Measurements from ENCODE around the gene ATF6B.
A peak's percentile ranks its signal among the peaks of the same experiment; 100 is the strongest.
"Not testable (repeated sequence)": the region's sequence is repeated elsewhere in the genome, so short reads cannot be mapped to it uniquely, and the experiment has no call there.

The ATF6B gene

GRCh38 chr6:32108094-32108627 is 19.9 kb downstream of the ATF6B start:
- DNase-seq (ENCODE audit: low spot score) = no peak

DNA sequence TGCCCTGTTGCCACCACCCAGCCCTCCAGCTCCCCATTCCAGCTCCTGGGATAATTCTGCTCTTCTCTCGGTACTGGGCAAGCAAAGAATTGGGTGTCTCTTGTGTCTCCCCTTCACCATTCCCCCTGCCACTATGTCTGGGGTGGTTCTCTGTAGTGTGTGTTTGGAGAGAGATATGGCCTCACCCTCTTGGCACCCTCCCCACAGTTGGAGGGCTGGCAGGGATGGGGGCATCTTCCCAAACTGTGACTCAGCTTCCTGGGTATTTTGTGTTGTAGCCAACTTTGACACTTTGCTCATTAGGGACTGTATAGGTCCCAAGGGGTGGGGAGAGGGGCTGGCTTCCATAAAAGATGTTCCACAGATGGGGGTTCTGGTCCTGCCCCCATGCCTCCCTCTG is 20.6 kb downstream of the ATF6B start:
- DNase-seq (ENCODE audit: low spot score) = no peak

DNA sequence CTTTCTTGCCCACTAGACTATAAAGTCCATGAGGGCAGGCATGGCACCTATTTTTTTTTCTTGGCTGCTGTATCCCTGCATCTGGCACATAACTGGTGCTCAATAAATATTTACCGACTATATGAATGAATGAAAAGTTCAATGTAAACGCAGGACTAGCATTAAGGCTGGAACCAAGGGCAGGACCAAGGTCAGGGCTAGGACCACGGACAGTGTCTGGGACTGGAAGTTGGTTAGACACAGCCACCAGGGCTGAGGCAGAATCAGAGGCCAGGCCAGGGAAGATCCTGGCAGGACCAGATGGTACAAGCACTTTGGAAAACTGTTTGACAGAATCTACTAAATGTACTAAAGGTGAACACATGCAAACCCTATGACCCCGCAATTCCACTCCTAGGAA is 22.6 kb downstream of the ATF6B start:
- no peak for DNase-seq (ENCODE audit: low spot score)

GRCh38 chr6:32102255-32102654 is 25.8 kb downstream of the ATF6B start:
- DNase-seq (ENCODE audit: low spot score) = no peak

GRCh38 chr6:32100251-32100650 is 27.8 kb downstream of the ATF6B start:
- not testable (repeated sequence) for DNase-seq (ENCODE audit: low spot score)

DNA sequence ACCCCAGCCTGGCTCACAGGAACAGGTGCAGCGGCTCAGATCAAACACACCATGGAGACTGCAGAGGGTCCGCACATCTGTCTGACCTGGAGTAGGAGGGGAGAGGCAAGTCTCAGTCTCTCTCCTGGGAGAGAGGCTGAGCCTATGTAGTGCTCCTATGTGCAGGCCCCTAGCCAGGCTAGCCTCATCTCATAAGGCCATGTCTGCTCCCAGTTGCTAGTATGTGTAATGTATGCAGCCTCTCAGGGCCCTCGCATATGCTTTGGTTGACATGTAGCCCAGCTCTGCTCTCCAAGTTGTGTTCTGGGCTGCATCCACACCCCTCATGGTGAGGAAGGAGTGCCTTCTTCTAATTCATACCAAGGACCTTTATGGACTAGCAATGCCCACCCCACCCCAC is 30.7 kb downstream of the ATF6B start:
- DNase-seq (ENCODE audit: low spot score) = no peak

DNA sequence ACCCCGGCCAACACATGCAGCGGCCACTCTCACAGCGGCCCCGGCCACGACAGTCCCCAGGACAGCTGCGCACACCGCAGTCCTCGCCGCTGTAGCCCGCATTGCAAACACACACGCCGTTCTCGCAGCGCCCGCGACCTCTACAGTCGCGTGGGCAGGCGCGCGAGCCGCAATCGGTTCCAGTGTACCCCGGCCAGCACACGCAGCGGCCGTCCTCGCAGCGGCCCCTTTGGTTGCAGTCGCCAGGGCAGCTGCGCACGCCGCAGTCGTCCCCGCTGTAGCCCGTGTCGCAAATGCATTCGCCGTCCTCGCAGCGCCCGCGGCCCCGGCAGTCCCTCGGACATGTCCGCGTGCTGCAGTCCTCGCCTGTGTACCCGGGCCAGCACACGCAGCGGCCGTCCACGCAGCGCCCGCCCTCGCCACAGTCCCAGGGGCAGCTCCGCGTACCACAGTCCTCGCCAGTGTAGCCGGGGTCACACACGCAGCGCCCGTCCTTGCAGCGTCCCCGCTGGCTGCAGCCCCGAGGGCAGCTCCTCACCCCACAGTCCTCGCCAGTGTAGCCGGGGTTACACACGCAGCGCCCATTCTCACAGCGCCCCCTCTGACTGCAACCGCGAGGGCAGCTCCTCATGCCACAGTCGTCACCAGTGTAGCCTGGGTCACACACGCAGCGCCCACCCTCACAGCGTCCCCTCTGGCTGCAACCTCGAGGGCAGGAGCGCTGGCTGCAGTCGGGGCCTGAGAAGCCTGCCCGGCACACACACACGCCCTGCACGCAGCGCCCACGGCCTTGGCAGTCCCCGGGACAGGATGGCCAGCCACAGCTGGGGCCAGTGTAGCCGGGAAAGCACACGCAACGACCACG is 31.4 kb downstream of the ATF6B start:
- DNase-seq (ENCODE audit: low spot score) = no peak

- DNase-seq (ENCODE audit: low spot score) = no peak
Measured at GRCh38 chr6:32096087-32096393, 32.0 kb downstream of the ATF6B start.

- DNase-seq (ENCODE audit: low spot score) = no peak
Measured at GRCh38 chr6:32095338-32096086, 32.5 kb downstream of the ATF6B start.

DNA sequence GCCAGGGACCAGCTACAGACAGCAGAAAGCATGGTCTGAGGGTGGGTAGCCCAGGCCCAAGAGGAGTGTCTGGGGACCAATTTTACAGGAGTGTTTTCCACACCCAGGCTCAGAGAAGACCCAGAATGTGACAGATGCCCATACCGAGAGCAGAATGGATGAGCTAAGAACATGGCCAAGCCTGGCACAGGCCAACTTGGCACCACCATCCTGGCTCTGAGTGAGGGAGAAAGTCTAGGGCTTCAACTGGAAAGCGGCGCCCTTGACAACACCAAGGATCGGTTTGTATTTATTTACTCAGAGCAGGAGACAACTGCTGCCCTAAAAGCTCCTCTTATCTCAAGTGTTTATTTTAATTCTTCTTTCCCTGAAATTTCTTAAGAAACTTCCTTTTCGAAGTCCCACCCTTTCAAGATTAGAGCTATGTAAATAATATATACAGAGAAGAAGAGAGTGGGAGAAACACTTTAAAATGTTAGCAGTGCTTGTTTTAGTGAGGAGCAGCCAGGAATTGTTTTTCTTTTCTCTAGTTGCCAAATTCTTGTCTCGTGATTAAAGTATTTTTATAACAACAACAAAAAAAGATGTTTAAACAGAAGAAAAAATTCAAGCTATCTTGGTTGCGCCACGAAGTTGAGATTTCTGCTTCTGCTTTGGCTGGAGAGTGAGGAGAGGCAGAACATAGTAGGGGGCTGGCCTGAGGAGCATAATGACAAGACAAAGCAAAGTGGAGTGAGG is 35.1 kb downstream of the ATF6B start:
- no peak for DNase-seq (ENCODE audit: low spot score)

- no peak for DNase-seq (ENCODE audit: low spot score)
Measured at GRCh38 chr6:32089082-32089828, 38.8 kb downstream of the ATF6B start.

GRCh38 chr6:32088487-32089049 is 39.5 kb downstream of the ATF6B start:
- no peak for DNase-seq (ENCODE audit: low spot score)

- DNase-seq (ENCODE audit: low spot score) = peak; percentile 43
Measured at GRCh38 chr6:32087574-32088486, 40.2 kb downstream of the ATF6B start.

DNA sequence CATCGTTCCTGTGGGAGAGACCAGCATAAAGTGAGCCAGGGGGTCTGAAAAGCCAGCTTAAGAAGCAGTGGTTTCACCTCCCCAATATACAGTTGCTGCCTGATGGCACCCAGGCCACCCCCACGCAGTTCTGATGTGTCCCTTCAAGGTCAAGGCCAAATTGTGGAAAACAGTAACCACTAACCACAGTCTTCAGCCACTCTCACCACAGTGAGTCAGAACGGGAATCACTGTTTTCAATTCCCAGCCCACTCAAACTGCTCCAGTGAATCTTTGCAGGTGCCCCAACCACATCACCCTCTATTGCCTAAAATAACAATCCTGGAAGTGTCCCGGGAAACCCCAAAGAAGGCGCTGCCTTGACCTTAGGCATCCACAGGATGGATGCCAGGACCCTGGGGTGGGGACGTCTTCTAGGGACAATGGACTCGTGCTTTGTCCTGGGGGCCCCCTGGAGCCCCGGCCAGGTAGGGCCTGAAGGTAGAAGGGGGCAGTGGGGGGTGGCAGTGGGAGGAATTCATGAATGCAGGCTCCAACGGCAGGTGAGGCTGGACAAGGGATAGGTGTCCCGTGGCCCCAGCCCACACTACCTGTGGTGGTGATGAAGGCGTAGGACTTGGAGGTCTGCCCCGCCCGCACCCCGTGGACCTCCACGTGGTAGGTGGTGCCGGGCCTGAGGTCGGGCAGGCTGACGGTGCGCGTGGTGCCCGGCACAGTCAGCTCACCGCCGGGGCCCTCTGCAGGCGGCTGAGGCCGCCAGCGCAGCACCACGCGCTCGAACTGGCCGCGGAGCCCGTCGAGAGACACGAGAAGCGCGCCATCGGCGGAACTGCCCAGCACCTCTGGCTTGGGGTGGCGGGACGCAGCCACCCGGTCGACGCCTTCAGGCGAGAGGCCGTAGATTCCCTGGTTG is 41.1 kb downstream of the ATF6B start:
- DNase-seq (ENCODE audit: low spot score) = no peak

GRCh38 chr6:32085759-32086459 is 42.1 kb downstream of the ATF6B start:
- DNase-seq (ENCODE audit: low spot score) = no peak

GRCh38 chr6:32084780-32085179 is 43.3 kb downstream of the ATF6B start:
- no peak for DNase-seq (ENCODE audit: low spot score)

DNA sequence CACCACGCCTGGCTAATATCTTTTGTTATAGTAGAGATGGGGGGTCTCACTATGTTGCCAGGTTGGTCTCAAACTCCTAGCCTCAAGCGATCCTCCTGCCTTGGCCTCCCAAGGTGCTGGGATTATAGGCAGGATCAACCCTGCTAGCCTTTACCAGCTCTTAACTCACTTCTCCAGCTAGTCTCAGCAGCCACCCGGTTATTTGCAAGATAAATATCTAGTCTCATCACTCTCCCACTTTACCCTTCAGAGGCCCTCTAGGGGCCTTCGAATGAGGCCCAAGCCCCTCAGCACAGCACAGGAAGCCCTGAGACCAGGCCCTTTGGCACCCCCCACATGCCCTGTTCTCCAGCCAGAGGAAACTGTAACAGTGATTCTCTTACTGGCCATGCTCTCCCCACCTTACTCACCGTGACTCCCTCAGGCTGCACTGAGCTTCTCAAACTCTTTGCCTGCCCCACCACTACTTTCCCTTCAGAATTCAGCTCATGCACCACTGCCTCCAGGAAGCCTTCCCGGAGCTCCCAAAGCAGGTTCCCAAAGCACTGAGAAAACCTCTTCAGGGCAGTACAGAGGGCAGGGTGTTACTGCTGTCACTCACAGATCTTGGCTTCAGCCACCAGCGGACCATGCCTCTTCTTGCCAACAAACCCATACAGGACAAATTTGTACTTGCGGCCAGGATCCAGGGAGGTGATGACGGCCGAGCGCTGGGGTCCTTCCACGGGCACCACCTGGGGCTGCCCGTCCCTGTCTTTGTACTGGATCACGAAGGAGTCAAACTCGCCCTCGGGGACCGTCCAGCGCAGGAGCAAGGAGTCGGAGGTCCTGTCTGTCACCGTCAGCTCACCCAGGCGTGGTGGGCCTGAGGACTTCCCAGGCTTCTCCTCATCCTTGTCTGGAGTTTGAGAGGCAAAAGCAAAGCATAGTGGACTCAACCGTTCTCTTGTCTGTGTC is 44.0 kb downstream of the ATF6B start:
- no peak for DNase-seq (ENCODE audit: low spot score)
